AG04450 (cell line): ENCODE data around the gene RASGRP2. TPM values are rescaled to one million over a fixed set of nuclear protein-coding genes. Genes with fewer than 3 reads are reported as not detected.

Experiments used
- CTCF ChIA-PET: fragments of 300-600, 350-600 bp; formaldehyde crosslinking; extraction: SDS; loops from one replicate; lab custom pipeline; 2022; ENCODE audit warnings: antibody characterized with exemption, inconsistent platforms; lab: Charles Lee
- POLR2A ChIA-PET: fragments of 350-600 bp; formaldehyde crosslinking; extraction: SDS; loops from one replicate; lab custom pipeline; 2021; ENCODE audit warnings: antibody characterized with exemption, inconsistent platforms; lab: Yijun Ruan, JAX
- DNase-seq: peaks from one replicate; pipeline ENCODE4 v3.0.0-alpha.2; 2011; ENCODE audit warnings: low read depth, low spot score
- H3K27ac ChIP-seq: one replicate; pipeline ENCODE4 v1.5.1; 2012; ENCODE audit warnings: low read depth, low read length, control low read depth
- H3K27me3 ChIP-seq: one replicate; pipeline ENCODE4 v1.6.0; 2012; ENCODE audit warnings: low read length; ENCODE audit not compliant: control insufficient read depth, insufficient read depth
- H3K4me3 ChIP-seq: 2 replicates; pipeline ENCODE4 v1.5.1; 2011; ENCODE audit warnings: mild to moderate bottlenecking, low read depth, low read length, control low read depth
- H3K9me3 ChIP-seq: 2 replicates; pipeline ENCODE4 v1.5.1; 2012; ENCODE audit warnings: low read length; ENCODE audit not compliant: control insufficient read depth, insufficient read depth
- CTCF ChIP-seq: IDR thresholded peaks from 2 replicates; pipeline ENCODE4 v1.5.1; 2011; ENCODE audit warnings: low read depth, low read length, control low read depth, inconsistent platforms
- polyA plus RNA-seq: library from polyadenylated mRNA; depleted of rRNA; stranded (reverse); fragments of >200 nt; gene quantifications from 2 replicates; pipeline ENCODE4 v1.2.3, GENCODE V29; 2011

The RASGRP2 gene
- polyA plus RNA-seq, 1 experiment = 0.43 TPM

- TF ChIP-seq CTCF = no peak
- no peak overlapping the region for H3K27ac ChIP-seq
- CTCF ChIA-PET = no interaction called here
- H3K27me3 ChIP-seq = peaks cover 61% of the 10 kb centered on the region
- H3K4me3 ChIP-seq = no peak overlapping the region
- no peak for DNase-seq
- POLR2A ChIA-PET = interaction anchor here (0.6 kb wide), 2 partner anchors 51 to 66 kb away, joined by 3 to 6 read pairs; no protein-coding TSS in a partner anchor
- H3K9me3 ChIP-seq = no peaks in the 10 kb centered on the region
Observed at GRCh38 chr11:64694026-64694755, 49.8 kb downstream of the RASGRP2 start.

- H3K27me3 ChIP-seq = peaks cover 55% of the 10 kb centered on the region
- ChIA-PET CTCF (no interaction called here), POLR2A (no interaction called here)
- no peak overlapping the region for H3K27ac ChIP-seq
- TF ChIP-seq CTCF = no peak
- H3K9me3 ChIP-seq = no peaks in the 10 kb centered on the region
- no peak for DNase-seq
- no peak overlapping the region for H3K4me3 ChIP-seq
Observed at GRCh38 chr11:64692764-64693331, 51.1 kb downstream of the RASGRP2 start.

GRCh38 chr11:64691543-64691942 lies 52.4 kb downstream of the RASGRP2 start:
- H3K9me3 ChIP-seq = no peaks in the 10 kb centered on the region
- CTCF ChIA-PET = interaction anchor here (1.5 kb wide), 1 partner anchor 242 kb away, joined by 3 read pairs; no protein-coding TSS in a partner anchor
- POLR2A ChIA-PET = no interaction called here
- H3K27ac ChIP-seq = no peak overlapping the region
- H3K4me3 ChIP-seq = no peak overlapping the region
- no peak for TF ChIP-seq CTCF
- peaks cover 53% of the 10 kb centered on the region for H3K27me3 ChIP-seq
- no peak for DNase-seq

- no peaks in the 10 kb centered on the region for H3K9me3 ChIP-seq
- DNase-seq = no peak
- TF ChIP-seq CTCF = no peak
- ChIA-PET CTCF (interaction anchor here (1.0 to 1.7 kb wide), 3 partner anchors 52 to 418 kb away, joined by 3 to 4 read pairs (median 3); no protein-coding TSS in a partner anchor), POLR2A (interaction anchor here (0.7 kb wide), 1 partner anchor 36 kb away, joined by 3 read pairs; no protein-coding TSS in a partner anchor)
- H3K27me3 ChIP-seq = peaks cover 53% of the 10 kb centered on the region
- no peak overlapping the region for H3K4me3 ChIP-seq
- no peak overlapping the region for H3K27ac ChIP-seq
Observed at GRCh38 chr11:64690235-64690634, 53.7 kb downstream of the RASGRP2 start.

- CTCF ChIA-PET = interaction anchor here (0.6 to 1.9 kb wide), 52 partner anchors 9 to 716 kb away, joined by 3 to 35 read pairs (median 4); partner anchors contain the start of genes NRXN2 and PYGM
- POLR2A ChIA-PET = interaction anchor here (0.5 to 0.6 kb wide), 2 partner anchors 21 to 86 kb away, joined by 4 to 7 read pairs; no protein-coding TSS in a partner anchor
- DNase-seq = peak; percentile 50
- peak; percentile 86 for TF ChIP-seq CTCF
- Histone ChIP-seq H3K27me3 (peaks cover 48% of the 10 kb centered on the region), H3K4me3 (peak overlapping the region; percentile 59), H3K27ac (no peak overlapping the region), H3K9me3 (no peaks in the 10 kb centered on the region)
Observed at GRCh38 chr11:64688534-64688982, 55.4 kb downstream of the RASGRP2 start.
